T-helper 1 cell treated with Interleukin-12 subunit alpha and Interleukin-12 subunit beta and Interleukin-4 antibody, amounts not matched to agents 30 ng/mL and 1 ng/mL, for 36 hours (primary cell): ENCODE results near the gene SLC45A1. TPM values are rescaled to one million over a fixed set of nuclear protein-coding genes. Genes with fewer than 3 reads are reported as not detected.

Source experiments
- intact Hi-C: fragments of 100-400 bp; cut with micrococcal nuclease; formaldehyde crosslinking; loops from one replicate; pipeline ENCODE4 v1.15.1; 2024
- total RNA-seq: library from RNA; stranded (reverse); gene quantifications from 2 replicates; pipeline ENCODE4 v1.2.3, GENCODE V29; 2022

SLC45A1 gene
- total RNA-seq, 1 donor from 2014 or later: 0.51 TPM

- intact Hi-C loops: no loop called here
These were observed 34.5 kb downstream of the SLC45A1 start for GRCh38 chr1:8352471-8352845.

DNA sequence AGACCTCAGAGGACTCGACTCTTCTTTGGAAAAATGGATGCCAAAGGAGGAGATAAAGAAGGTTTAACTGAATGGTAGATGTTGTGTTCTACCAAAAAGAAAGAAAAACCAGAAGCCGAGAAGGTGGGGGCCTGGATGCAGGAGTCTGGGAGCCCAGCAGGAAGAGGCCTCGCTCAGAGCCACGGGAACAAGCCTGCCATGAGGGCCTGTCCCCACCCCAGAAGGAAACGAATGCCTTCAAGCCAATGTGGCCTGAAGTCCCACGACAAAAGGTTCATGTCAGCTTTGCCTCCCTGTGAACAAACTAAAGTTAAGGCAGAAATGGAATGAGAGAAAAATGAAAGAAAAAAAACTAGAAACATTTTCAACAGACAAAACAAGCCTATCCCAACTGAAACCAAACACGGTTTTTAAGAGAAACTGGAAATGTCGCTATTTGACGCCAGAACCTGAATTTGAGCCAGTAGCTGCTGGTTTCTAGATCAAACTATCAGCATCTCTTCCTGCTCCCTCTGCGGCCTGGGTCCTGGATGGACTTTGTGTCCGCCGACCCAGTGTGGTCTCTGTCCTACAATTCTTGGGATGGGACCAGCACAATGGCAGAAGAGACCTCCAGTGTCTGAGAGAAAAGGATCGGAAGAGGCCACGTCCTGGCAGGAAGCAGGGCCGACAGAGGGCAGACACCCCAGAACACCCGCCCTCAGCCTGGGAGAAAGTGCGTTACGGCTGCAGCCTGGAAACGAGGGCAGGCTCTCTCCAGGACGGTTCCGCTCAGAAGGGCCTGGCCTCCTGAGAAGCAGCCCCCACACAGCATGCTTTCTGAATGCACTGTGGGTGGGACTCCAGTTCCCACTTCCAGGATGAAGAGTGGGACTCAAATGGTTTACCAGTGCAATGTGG, 35.2 kb downstream of the SLC45A1 start:
- intact Hi-C loops: no loop called here

DNA sequence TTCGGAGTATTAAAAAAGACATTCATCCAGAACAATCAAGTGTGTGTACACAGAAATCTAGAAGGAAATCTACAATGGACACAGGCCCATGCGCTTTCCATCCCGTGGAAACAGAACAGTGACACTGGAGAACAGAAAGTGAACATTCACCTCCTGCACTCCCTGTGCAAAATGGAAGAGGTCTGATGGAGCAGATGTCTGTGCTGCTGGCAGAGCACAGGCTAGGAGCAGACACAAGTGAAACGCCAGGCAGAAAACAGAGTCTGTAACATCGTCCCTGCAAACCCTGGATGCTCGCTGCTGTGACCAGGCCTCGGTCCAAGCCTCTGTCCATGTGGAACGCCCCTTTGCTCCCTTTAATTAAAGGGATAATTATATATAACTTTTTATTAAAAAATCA, 36.1 kb downstream of the SLC45A1 start:
- intact Hi-C loops: no loop called here

- intact Hi-C loops: no loop called here
These were observed 37.7 kb downstream of the SLC45A1 start for GRCh38 chr1:8355439-8356255.

GRCh38 chr1:8356256-8357209, 38.6 kb downstream of the SLC45A1 start:
- intact Hi-C loops: no loop called here

GRCh38 chr1:8357329-8358101, 39.6 kb downstream of the SLC45A1 start:
- intact Hi-C loops: no loop called here

DNA sequence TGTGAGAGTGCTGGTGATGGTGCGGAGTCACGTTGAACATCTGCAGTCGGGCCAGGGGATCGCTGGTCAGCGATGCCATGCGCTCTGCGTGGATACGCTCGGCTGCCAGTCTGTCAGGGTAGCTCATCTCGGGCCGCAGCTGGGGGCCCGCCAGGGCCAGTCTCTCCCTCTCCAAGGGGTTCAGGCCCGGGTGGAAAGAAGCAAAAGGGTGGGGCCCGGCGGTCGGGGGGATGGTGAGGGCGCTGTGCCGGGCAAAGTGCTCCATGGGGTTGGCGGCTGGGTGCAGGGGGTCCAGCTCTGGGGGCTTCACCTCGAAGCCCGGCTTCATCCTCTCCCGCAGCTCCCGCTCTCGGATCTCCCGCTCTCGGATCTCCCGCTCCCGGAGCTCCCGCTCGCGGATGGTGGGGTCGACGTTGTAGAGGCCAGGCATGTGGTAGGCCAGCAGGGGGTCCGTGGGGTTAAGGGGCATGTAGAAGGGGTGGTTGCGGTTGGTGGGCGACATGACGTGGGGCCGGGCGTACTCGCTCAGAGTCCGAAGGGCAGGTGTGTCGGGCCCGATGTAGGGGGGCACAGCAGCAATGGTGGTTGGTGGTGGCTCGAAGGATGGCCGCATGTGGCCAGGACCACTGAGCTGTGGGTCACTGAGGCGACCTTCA, 40.5 kb downstream of the SLC45A1 start:
- intact Hi-C loops: no loop called here

DNA sequence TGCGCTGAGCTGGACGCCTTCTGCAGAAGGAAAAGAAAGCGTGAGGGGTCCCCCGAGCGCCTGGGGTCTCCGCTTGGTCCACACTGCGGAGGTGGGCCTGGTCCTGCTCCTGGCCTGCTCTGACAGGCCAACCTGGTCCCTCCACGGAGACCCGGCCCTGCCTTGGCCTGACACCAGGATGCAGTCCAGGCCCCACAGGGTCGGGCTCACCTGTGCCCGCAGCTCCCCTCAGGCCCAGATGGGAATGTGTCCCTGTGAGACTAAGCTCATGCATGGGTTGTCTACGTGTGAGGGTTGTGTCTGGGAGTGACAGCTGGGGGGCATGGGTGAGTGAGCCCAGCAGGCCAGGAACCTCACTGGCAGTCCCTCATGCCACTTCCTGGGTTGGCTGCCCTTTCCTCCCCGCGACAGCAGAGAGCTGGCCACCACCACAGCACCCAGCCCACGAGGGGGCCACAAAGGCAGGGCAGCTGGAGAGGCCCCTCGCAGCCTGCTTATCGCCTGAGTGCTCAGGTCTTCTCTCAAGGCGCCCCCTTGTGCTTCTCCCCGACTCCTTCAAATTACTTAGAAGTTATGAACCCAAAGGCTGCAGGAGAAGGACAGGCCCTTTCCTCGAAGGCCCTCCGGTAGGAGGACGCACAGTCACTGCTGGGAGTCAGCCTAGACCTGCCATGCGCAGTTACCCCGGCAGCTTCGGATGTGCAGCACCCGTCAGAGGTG, 41.1 kb downstream of the SLC45A1 start:
- intact Hi-C loops: no loop called here

- intact Hi-C loops: no loop called here
These were observed 41.9 kb downstream of the SLC45A1 start for GRCh38 chr1:8359617-8360481.

GRCh38 chr1:8360493-8361197, 42.7 kb downstream of the SLC45A1 start:
- intact Hi-C loops: no loop called here

DNA sequence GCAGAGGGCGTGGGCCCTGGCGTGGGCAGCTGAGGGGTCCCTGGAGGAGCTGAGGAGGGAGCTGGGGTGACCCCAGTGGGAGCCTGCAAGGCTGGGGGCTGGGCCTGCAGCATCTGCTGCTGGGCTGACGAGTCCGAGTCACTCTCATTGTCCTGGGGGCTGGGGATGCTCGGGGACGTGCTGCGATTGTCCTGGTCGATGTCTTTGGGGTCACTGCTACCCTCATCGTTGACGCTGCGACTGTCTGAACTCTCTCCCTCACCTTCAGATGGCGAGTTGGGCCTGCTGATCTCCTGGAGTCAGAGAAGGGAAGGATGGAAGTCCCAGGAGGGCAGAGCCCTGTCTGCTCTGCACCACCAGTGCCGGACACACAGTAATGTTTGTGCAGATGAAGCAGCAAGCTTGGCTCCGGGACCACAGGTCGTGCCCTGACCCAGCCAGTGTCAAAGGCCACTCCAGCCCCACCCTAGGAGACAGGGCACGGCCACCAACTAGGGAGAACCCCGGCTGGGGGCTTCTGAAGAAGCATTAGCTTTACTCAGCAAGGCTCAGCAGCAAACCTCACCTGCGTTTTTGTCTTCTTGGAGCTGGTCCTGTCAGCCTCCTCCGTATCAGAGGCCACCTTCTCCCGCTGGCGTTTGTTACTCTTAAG, 43.4 kb downstream of the SLC45A1 start:
- intact Hi-C loops: no loop called here

- intact Hi-C loops: no loop called here
These were observed 44.8 kb downstream of the SLC45A1 start for GRCh38 chr1:8362701-8363101.

DNA sequence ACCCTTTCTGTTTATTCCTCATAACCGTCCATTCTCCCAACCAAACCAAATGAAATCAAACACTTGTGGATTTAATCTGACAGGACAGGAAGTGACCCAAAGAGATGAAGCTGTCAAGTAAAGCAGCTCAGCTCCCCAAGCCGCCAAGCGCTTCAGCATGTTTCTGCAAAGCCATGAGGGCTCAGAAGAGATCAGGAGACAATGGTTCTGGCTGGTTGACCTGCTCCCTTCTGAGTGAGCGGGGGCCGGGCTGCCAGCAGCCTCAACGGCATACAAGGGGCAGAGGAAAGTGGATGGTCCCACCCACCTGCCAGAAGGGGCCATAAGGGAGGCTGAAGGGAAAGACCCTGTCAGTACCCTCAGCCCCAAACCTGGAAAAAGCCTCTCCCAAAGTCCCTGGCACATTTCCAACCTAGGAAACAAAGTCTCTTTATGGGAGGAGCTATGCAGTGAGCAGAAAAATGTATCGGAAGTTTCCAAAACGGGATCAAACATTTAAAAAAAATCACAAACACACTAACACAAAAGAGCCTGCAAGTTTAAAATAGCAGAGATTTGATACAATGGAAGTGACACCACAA, 45.4 kb downstream of the SLC45A1 start:
- intact Hi-C loops: no loop called here

DNA sequence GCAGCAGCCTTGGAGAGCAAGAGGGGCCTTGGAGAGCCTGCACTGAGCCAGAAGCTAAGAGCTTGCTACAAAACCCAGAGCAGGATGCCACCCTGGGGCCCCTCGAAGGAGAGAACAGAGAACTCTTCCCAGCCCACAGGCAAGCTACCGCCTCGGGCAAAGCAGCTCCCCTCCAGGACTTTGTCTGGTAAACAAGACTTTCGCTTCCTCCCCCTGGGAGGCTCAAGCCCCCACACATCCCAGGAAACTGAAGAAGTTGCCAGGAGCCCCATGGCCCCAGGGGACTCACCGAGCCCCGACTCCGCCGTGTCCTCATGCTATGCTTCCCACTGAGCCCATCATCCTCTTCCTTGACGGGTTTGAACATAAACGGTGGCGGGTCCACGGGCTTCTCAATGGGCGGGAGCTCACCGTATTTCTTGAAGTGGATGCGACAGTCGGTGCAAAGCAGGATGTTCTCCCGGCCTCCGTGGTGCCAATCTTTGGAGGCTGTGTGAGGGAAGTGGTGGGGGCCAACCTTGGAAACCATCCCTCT, 45.9 kb downstream of the SLC45A1 start:
- intact Hi-C loops: no loop called here

- intact Hi-C loops: no loop called here
These were observed 46.9 kb downstream of the SLC45A1 start for GRCh38 chr1:8364528-8365442.
